ENCODE measurements around the gene PRR36.

DNA sequence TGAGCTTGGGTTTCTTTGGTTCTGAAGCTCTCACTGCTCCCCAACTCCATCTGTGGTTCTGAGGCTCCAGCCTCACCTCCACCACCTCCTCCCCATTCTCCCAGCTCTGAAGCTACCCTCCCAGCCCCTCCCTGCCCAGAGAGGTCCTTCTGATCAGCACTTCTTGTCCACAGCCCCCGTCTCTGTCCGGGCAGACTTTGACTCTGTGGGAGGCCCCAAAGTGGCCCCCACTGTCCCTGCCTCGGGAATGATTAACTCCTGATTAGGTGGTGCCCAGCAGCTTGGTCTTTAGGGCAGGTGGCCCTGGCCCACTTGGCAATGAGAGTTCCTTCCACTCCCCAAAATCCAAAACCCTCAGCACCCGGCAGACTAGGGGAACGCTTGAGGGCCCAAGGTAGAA is 29.8 kb downstream of the PRR36 start:
- TF ChIP-seq, protein P1, sequence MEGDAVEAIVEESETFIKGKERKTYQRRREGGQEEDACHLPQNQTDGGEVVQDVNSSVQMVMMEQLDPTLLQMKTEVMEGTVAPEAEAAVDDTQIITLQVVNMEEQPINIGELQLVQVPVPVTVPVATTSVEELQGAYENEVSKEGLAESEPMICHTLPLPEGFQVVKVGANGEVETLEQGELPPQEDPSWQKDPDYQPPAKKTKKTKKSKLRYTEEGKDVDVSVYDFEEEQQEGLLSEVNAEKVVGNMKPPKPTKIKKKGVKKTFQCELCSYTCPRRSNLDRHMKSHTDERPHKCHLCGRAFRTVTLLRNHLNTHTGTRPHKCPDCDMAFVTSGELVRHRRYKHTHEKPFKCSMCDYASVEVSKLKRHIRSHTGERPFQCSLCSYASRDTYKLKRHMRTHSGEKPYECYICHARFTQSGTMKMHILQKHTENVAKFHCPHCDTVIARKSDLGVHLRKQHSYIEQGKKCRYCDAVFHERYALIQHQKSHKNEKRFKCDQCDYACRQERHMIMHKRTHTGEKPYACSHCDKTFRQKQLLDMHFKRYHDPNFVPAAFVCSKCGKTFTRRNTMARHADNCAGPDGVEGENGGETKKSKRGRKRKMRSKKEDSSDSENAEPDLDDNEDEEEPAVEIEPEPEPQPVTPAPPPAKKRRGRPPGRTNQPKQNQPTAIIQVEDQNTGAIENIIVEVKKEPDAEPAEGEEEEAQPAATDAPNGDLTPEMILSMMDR (IDR thresholded peaks at IDR 0.05): no peak
- TF ChIP-seq POLR2AphosphoS5 (IDR thresholded peaks at IDR 0.05) (no peak), POLR2A (IDR thresholded peaks at IDR 0.05) (no peak)

Data from stomach (tissue), 4 donors.